ENCODE measurements around the gene ZKSCAN7.
A peak's percentile ranks its signal among the peaks of the same experiment; 100 is the strongest.
"Not testable (repeated sequence)": the region's sequence is repeated elsewhere in the genome, so short reads cannot be mapped to it uniquely, and the experiment has no call there.

ZKSCAN7 gene

DNA sequence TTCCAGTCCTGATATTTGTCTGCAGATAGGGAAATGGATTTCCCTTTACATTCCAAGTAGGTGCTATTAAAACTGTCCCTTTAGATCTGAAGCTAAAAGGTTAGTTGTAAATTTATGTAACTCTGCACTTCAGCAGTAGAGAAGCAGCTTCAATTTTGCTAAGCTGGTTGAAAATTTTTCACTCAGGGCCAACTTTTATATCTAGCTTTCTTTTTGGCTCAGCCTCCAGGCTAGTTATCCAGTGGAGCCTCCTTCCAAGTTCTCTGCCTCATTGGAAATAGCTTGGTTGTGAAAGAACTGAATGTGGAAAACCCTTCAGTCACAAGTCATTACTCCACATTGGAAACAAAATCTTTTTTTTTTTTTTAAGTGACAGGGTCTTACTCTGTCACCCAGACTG, 21.6 kb downstream of the ZKSCAN7 start:
- no peak for DNase-seq

GRCh38 chr3:44577354-44577952, 22.5 kb downstream of the ZKSCAN7 start:
- not testable (repeated sequence) for DNase-seq

GRCh38 chr3:44578316-44578715, 23.3 kb downstream of the ZKSCAN7 start:
- not testable (repeated sequence) for DNase-seq

GRCh38 chr3:44578924-44579515, 24.0 kb downstream of the ZKSCAN7 start:
- DNase-seq = not testable (repeated sequence)

DNA sequence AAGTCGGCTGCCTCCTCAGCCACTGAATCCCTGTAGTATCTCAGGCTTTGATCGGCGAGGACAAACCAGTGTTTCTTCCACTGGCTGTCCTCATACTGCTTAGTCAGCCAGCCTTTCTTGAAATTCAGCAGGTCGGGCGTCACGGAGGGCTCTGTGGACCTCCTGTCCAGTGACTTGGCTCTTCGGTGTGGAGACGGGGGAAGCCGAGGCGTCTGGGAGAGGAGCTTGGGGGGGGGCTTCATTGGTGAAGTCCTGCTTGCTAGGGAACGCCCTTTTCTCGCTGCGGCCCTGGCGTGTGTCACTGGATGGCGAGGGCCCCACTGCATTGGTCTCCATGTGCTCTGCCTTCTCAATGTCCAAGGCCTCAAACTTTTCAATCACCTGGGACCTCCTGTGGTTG, 24.8 kb downstream of the ZKSCAN7 start:
- not testable (repeated sequence) for DNase-seq

DNA sequence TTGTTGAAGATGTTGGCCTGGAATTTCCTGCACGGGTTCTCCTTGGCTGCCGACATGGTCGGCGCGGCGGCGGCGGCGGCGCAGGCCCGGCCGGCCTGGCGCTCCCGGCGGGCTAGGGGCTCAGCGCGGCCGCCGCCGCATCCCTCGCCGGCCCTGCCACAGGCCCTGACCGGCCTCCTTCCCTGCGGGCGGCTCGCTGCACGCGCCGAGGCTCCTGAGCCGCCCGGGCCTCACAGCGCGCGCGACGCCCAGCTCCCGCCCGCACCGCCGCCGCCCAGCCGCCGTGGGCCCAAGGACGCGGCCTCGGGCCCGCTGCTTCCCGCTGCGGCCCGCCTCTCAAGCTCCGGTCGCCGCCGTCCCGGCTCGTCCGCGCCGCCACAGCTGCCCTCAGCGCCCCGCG, 26.0 kb downstream of the ZKSCAN7 start:
- not testable (repeated sequence) for DNase-seq

DNA sequence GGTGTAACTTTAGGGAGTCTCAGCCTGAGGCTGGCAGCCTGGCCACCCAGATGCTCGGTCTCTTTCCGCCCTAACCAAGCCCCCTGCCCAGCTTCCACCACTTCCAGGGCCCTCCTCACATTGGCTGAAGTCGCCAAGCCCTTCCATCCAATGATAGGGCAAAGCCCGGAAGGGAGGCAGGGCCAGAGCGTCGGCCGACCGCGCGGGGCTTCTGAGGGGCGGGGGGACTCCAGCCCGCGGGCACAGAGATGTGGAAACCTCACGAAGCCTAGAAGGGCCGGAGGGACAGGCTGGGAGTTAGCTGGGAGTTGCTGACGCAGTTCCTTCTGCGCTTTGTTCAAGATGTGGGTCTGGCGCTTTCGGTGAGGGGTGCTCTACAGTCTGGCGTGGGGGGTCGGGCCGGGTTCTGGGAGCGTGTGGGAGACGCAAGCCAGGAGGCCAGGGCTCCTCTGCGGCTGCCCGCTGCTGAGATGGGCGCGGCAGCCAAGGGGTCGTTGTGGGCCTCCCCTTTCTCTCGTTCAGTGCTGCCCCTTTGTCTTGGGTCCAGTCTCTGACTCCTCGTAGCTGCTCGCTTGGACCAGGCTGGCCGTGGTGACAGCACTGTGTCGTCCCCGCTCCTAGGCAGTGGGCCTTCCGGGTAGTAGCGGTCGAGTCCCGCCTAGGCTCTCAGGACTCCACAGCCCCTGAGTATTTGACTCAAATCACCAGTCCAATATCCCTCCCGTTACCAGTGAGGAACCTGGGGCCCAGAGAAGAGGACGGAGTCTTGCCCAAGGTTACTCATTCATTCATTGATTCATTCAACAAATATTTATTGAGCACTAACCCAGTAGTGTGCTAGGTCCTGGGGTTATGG, 29.9 kb downstream of the ZKSCAN7 start, which contains the start of gene ZNF660:
ZNF660 (plus strand) TSS at position 319 of the 856 bp plus-strand sequence. CDS start 9,230 bp downstream, outside the sequence.
- DNase-seq = peak; percentile 4 to 87 (median 60)

DNA sequence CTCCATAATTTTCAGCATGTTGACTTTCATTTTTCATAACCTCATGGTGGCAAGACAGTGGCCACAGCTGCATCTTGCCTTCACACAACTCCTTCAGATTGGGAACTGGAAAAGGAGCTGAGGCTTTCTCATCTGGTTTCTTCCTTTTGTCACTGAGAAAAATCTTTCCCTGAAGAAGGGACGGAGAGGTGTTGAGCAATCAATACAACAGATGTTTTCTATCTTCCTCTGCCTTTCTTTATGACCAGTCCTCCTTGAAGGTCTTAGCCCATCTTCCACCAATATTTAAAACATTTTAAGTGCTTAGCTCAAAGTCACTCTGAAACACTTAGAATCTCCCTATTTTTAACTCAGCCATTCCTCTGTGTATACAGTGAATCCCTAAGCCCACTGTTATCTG, 41.6 kb downstream of the ZKSCAN7 start:
- DNase-seq = no peak

DNA sequence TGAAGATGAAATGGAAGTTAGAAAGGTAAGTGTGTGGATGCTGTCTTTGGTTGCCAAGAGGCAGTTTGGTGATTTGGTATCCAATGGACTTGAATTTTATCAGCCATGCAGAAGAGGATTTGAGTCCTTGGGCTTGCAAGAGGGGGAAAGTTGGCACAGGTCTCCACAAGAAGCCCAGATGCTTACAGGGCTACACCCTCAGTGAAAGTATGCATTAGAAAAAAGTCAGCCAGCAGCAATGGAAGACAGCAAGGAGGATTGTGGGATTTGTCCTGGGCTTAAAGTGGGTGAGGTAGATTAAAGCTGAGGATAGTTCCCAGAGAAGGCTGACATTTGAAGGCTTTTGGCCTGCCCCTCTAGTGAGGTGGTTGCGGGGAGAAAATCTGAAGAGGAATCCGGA, 46.8 kb downstream of the ZKSCAN7 start:
- DNase-seq = no peak

DNA sequence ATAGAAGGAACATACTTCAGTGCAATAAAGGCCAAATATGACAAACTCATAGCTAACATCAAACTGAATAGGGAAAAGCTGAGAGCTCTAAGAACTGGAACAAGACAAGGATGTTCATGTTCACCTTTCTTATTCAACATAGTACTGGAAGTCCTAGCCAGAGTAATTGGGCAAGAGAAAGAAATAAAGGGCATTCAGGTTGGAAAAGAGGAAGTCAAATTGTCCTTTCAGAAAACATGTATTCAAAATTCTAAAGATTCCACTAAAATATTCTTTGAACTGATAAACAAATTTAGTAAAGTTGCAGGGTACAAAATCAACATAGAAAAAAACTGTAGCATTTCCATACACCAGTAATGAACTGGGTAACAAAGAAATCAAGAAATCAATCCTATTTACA, 57.7 kb downstream of the ZKSCAN7 start:
- no peak for DNase-seq
